Spleen (tissue), 11 donors: ENCODE data around the gene ZNF148. TPM values are rescaled to one million over a fixed set of nuclear protein-coding genes. Genes with fewer than 3 reads are reported as not detected.
A peak's percentile ranks its signal among the peaks of the same experiment; 100 is the strongest.

ENCODE experiments used
- DNase-seq: peaks from one replicate; pipeline ENCODE4 v3.0.0-alpha.2; 2020
- H3K27ac ChIP-seq, 8 donors: fragments of 200-600 bp; sonication (generic) in 7 of 8; 1 replicate in 4 of 8; 2 replicates in 4 of 8; pipeline versions ENCODE4 v1.5.0 to v1.8.0; 2016 to 2021; ENCODE audit warnings: inconsistent platforms in 4 of 8, mild to moderate bottlenecking in 4 of 8, moderate library complexity in 1 of 8
- H3K27me3 ChIP-seq, 7 donors: fragments of 200-600 bp; sonication (generic) in 6 of 7; replicated peaks in 1 of 7; 1 replicate in 4 of 7; 2 replicates in 3 of 7; pipeline versions ENCODE4 v1.5.0 to v1.8.0; 2016 to 2021; ENCODE audit warnings: inconsistent platforms in 3 of 7, mild to moderate bottlenecking in 1 of 7
- H3K36me3 ChIP-seq, 6 donors: fragments of 200-600 bp; sonication (generic) in 5 of 6; 1 replicate in 4 of 6; 2 replicates in 2 of 6; pipeline versions ENCODE4 v1.5.0 to v1.8.0; 2016 to 2021; ENCODE audit warnings: inconsistent platforms in 2 of 6
- H3K4me1 ChIP-seq, 6 donors: fragments of 200-600 bp; sonication (generic) in 5 of 6; 1 replicate in 3 of 6; 2 replicates in 3 of 6; pipeline versions ENCODE4 v1.5.0 to v1.8.0; 2016 to 2021; ENCODE audit warnings: inconsistent platforms in 3 of 6
- H3K4me3 ChIP-seq, 8 donors: fragments of 200-600 bp; sonication (generic) in 7 of 8; 1 replicate in 4 of 8; 2 replicates in 4 of 8; pipeline versions ENCODE4 v1.5.0 to v1.8.0; 2016 to 2021; ENCODE audit warnings: inconsistent platforms in 4 of 8, mild to moderate bottlenecking in 4 of 8, moderate library complexity in 2 of 8
- H3K9me3 ChIP-seq, 8 donors: fragments of 200-600 bp; sonication (generic) in 7 of 8; 1 replicate in 4 of 8; 2 replicates in 4 of 8; pipeline versions ENCODE4 v1.5.0 to v1.8.0; 2016 to 2021; ENCODE audit warnings: inconsistent platforms in 4 of 8
- POLR2A ChIP-seq, 3 donors: fragments of 450-650 bp; IDR thresholded peaks; one replicate each; pipeline ENCODE4 v1.5.1; 2017; ENCODE audit warnings: antibody characterized with exemption in 3 of 3, mild to moderate bottlenecking in 1 of 3
- POLR2AphosphoS5 ChIP-seq, 3 donors: sonication (generic); formaldehyde crosslinking; IDR thresholded peaks; one replicate each; pipeline ENCODE4 v1.5.1; 2017; ENCODE audit warnings: antibody characterized with exemption in 3 of 3
- WGBS, 5 donors: extraction: QIAGEN DNeasy Blood & Tissue Kit in 3 of 5; methylation state at CpG; one replicate each; pipeline versions ENCODE4 v1.1.5 to v1.1.7; 2013 to 2018; 5-methylcytosine and 5-hydroxymethylcytosine counted together
- intact Hi-C: fragments of 100-400 bp; cut with DNase I; formaldehyde crosslinking; loops from one replicate; pipeline ENCODE4 v1.15.0; 2023; ENCODE audit warnings: low total_unique reads
- polyA plus RNA-seq, 3 donors: library from polyadenylated mRNA; stranded (reverse); fragments of 200-250 nt; gene quantifications; one replicate each; pipeline ENCODE4 v1.2.1, GENCODE V29; 2013
- total RNA-seq, 7 donors: library from RNA; depleted of rRNA in 3 of 7; stranded (reverse); fragments of >200 nt in 3 of 7; fragmentation: NEBNext Ultra II Directional in 4 of 7; extraction: Animal tissue kit (Norgen Biotek cat#: 25700) in 4 of 7; gene quantifications; one replicate each; pipeline versions ENCODE4 v1.1.0 to v1.2.1, GENCODE V29; 2016 to 2021
- TF ChIP-seq, protein P1 (sequence below), 11 experiments: fragments of 200-600 bp in 7 of 11; fragments of 450-650 bp in 4 of 11; sonication (generic) in 4 of 11; IDR thresholded peaks in 8 of 11; conservative IDR thresholded peaks in 3 of 11; 1 replicate in 7 of 11; 2 replicates in 4 of 11; pipeline versions ENCODE4 v1.4.0 to v1.8.0; 2016 to 2021; ENCODE audit warnings: antibody characterized with exemption in 11 of 11, inconsistent platforms in 4 of 11, mild to moderate bottlenecking in 1 of 11
- donor health status: healthy with polysubstance abuse.
- donor health status: DM: no; HTN: no; CAD: no; lungs with moderate emphysema.
- donor health status: DM: no; HTN: no; CAD: no.
- donor health status: Bipolar disorder and iron deficiency.
- donor health status: healthy.
- donor health status: DM: no; HTN: no; CAD: no.
- donor health status: DM: yes; HTN: yes; CAD: no.

ZNF148 gene
- total and polyA plus RNA-seq, 10 donors = 4.1 to 66.0 (median 39.0) TPM

DNA sequence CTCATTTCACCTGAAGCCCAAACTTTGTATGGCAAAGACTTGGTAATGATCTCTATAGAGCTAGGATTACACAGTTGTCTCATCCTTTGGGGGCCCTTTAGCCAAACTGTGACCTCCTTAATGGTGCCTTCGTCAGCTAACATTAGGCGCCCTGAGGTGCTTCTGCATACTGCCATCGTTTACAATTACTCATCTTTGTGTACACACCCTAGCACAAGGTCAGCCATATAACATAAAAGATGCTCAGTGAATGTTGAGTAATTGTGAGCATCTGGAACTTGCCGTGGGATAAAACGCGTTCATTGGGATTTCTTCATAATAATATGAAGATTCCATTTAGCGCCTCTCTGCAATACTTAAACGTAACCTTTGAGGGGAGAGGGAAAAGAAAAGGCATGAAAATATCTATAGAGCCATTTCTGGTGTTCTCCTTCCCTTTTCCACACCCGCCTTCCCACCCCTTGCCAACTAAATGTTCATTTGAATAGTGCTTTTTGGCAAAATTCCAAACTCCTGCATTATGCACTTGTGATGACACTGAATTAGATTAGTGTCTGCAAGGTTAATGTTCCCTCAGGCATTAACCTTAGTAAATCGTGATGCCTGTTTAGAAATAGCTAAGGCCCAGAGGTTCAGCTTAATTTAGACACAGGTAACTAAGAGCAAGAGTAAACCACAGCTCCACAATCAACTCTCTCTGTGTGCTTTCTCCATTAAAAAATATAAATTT lies 990 bp upstream of the ZNF148 start:
- Histone ChIP-seq H3K27ac (peak overlapping the region in 6 of 8 donors; percentile 90 to 97 (median 94)), H3K9me3 (no peaks in the 10 kb centered on the region), H3K36me3 (peaks cover 0 to 10% (median 0%) of the 10 kb centered on the region in 6 donors), H3K27me3 (no peaks in the 10 kb centered on the region), H3K4me1 (peaks cover 7 to 48% (median 32%) of the 10 kb centered on the region in 6 donors), H3K4me3 (peak overlapping the region; percentile 33 to 93 (median 77))
- 61 to 63% (median 63%) methylated on average over 10 of the region's 10 CpGs for WGBS, 5 donors
- TF ChIP-seq, protein P1, sequence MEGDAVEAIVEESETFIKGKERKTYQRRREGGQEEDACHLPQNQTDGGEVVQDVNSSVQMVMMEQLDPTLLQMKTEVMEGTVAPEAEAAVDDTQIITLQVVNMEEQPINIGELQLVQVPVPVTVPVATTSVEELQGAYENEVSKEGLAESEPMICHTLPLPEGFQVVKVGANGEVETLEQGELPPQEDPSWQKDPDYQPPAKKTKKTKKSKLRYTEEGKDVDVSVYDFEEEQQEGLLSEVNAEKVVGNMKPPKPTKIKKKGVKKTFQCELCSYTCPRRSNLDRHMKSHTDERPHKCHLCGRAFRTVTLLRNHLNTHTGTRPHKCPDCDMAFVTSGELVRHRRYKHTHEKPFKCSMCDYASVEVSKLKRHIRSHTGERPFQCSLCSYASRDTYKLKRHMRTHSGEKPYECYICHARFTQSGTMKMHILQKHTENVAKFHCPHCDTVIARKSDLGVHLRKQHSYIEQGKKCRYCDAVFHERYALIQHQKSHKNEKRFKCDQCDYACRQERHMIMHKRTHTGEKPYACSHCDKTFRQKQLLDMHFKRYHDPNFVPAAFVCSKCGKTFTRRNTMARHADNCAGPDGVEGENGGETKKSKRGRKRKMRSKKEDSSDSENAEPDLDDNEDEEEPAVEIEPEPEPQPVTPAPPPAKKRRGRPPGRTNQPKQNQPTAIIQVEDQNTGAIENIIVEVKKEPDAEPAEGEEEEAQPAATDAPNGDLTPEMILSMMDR (IDR thresholded peaks at IDR 0.05 in 8 of 11, conservative IDR thresholded peaks at IDR 0.05 in 3 of 11) = no peak
- TF ChIP-seq POLR2AphosphoS5 (IDR thresholded peaks at IDR 0.05) (no peak), POLR2A (IDR thresholded peaks at IDR 0.05) (no peak)
- no peak for DNase-seq
- intact Hi-C loops = no loop called here

DNA sequence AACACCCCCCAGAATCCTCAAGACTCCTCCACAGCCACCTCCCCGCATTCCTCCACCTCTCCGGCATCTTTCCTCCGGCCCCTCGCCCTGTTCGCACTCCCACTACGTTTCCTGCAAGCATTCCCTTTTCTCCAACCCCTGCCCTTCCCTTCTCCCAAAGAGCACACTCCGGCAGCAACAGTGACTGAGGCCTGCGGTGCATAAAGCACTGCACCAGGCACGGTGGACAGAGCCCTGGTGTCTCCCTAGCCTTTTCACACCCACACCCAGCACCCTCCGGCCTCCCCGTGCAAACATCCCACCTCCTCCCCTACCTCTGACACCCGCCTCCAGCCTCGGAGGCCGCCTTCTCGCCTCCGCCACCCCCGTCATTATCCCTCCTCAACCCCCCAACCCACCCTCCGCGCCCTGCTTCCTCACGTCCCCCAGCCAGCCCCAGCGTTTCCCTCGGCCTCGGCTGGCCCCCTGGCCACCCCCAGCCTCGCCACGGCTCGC lies 577 bp downstream of the ZNF148 start:
- no peak for DNase-seq
- intact Hi-C loops = no loop called here

DNA sequence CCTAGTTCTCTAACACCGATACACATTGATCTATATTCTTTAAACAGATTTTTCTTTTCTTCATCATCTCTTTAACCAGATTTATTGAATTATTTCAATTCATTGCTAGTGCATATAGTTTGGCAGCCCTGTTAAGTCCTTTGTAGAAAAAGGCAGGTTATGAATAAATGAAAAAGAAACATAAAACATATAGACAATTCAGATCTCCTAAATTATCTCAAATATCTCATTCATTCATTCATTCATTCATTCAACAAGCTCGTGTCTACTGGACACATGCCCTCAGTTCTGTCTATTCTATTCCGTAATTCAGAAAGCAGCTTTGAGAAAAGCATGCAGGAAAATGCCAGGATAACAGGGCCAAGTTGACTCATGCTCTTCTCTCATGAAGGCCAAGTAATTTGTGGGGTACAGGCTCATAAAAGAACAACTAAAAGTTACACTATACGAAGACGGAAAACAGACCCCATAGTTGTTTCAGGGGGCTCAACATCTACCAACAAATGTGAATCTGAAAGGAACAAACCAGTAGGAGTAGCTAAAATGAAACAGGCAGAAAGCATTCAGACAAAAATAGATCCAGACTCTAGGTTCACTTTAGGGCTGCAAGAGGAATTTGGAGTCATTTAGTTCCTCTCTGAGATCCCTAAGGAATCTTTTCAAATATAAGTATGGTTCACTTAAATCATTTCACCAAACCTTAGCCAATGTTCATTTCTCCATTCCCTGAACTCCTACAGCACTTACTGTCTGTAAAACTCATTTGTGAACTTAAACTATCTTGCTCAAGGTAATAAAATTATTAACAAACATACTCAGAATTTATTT lies 7.5 kb downstream of the ZNF148 start:
- Histone ChIP-seq H3K36me3 (peaks cover 0 to 12% (median 0%) of the 10 kb centered on the region in 6 donors), H3K27ac (no peak overlapping the region), H3K4me3 (no peak overlapping the region), H3K27me3 (no peaks in the 10 kb centered on the region), H3K4me1 (peaks cover 12 to 95% (median 44%) of the 10 kb centered on the region in 6 donors), H3K9me3 (no peaks in the 10 kb centered on the region)
- 84 to 88% (median 87%) methylated on average over 5 of the region's 5 CpGs for WGBS, 5 donors
- intact Hi-C loops = no loop called here
- no peak for DNase-seq
- TF ChIP-seq, protein P1 (IDR thresholded peaks at IDR 0.05 in 8 of 11, conservative IDR thresholded peaks at IDR 0.05 in 3 of 11) = no peak
- TF ChIP-seq POLR2A (IDR thresholded peaks at IDR 0.05) (no peak), POLR2AphosphoS5 (IDR thresholded peaks at IDR 0.05) (no peak)

More for the DNA sequence above, 577 bp downstream of the ZNF148 start:
- H3K27ac ChIP-seq = peak overlapping the region; percentile 81 to 97 (median 94)
- peaks cover 0 to 10% (median 0%) of the 10 kb centered on the region in 6 donors for H3K36me3 ChIP-seq
- H3K27me3 ChIP-seq = no peaks in the 10 kb centered on the region
- peaks cover 10 to 64% (median 44%) of the 10 kb centered on the region in 6 donors for H3K4me1 ChIP-seq
- 0 to 2% (median 1%) methylated on average over 24 to 26 of the region's 26 CpGs for WGBS, 5 donors
- peak overlapping the region; percentile 33 to 93 (median 77) for H3K4me3 ChIP-seq
- TF ChIP-seq, protein P1 (IDR thresholded peaks at IDR 0.05 in 8 of 11, conservative IDR thresholded peaks at IDR 0.05 in 3 of 11) = no peak
- TF ChIP-seq POLR2AphosphoS5 (IDR thresholded peaks at IDR 0.05) = no peak
- no peaks in the 10 kb centered on the region for H3K9me3 ChIP-seq
